ENCODE results near the gene XPO4. TPM values are rescaled to one million over a fixed set of nuclear protein-coding genes. Genes with fewer than 3 reads are reported as not detected.

XPO4 gene
- total RNA-seq, 3 donors from 2014 or later (not counting 1 experiment from before 2014, with no cell fraction given) = 11.7 to 19.8 (median 19.7) TPM

GRCh38 chr13:20833900-20834679, 68.5 kb downstream of the XPO4 start:
- 96% methylated on average over 7 of the region's 7 CpGs for WGBS (ENCODE audit: insufficient coverage)
- no peaks in the 10 kb centered on the region for H3K9me3 Mint-ChIP-seq
- no peaks in the 10 kb centered on the region for H3K27me3 Mint-ChIP-seq (ENCODE audit: low read depth in 2 of 2)
- Histone ChIP-seq H3K4me3 (ENCODE audit: low read length) (no peak overlapping the region), H3K27ac (ENCODE audit: low read length) (no peak overlapping the region), H3K4me1 (ENCODE audit: control insufficient read depth, insufficient read depth, low read length) (no peaks in the 10 kb centered on the region), H3K36me3 (ENCODE audit: control insufficient read depth, insufficient read depth, low read length) (peaks cover 15% of the 10 kb centered on the region), H3K9me3 (ENCODE audit: control insufficient read depth, insufficient read depth, low read length) (no peaks in the 10 kb centered on the region), H3K27me3 (ENCODE audit: control insufficient read depth, insufficient read depth, low read length) (no peaks in the 10 kb centered on the region)
- no peak for TF ChIP-seq CTCF (IDR thresholded peaks at IDR 0.05)
- H3K36me3 Mint-ChIP-seq = no peaks in the 10 kb centered on the region
- H3K27ac Mint-ChIP-seq = no peak overlapping the region
- ATAC-seq (no peak), DNase-seq (no peak)
- intact Hi-C loops (cut with micrococcal nuclease) = no loop called here
- peaks cover 0 to 11% of the 10 kb centered on the region in 2 donors for H3K4me1 Mint-ChIP-seq
- H3K4me3 Mint-ChIP-seq = no peak overlapping the region

GRCh38 chr13:20832861-20833260, 69.7 kb downstream of the XPO4 start:
- Mint-ChIP-seq H3K27ac (no peak overlapping the region), H3K9me3 (no peaks in the 10 kb centered on the region), H3K27me3 (ENCODE audit: low read depth in 2 of 2) (no peaks in the 10 kb centered on the region), H3K4me3 (no peak overlapping the region), H3K4me1 (peaks cover 8 to 18% of the 10 kb centered on the region in 2 donors), H3K36me3 (no peaks in the 10 kb centered on the region)
- intact Hi-C loops (cut with micrococcal nuclease) = no loop called here
- Histone ChIP-seq H3K27ac (ENCODE audit: low read length) (no peak overlapping the region), H3K9me3 (ENCODE audit: control insufficient read depth, insufficient read depth, low read length) (no peaks in the 10 kb centered on the region), H3K4me3 (ENCODE audit: low read length) (no peak overlapping the region), H3K36me3 (ENCODE audit: control insufficient read depth, insufficient read depth, low read length) (peaks cover 11% of the 10 kb centered on the region), H3K4me1 (ENCODE audit: control insufficient read depth, insufficient read depth, low read length) (no peaks in the 10 kb centered on the region), H3K27me3 (ENCODE audit: control insufficient read depth, insufficient read depth, low read length) (no peaks in the 10 kb centered on the region)
- ATAC-seq = no peak
- WGBS (ENCODE audit: insufficient coverage) = no CpG with 5 or more reads among the region's 3 CpGs
- no peak for TF ChIP-seq CTCF (IDR thresholded peaks at IDR 0.05)
- DNase-seq = no peak

GRCh38 chr13:20831933-20832332, 70.6 kb downstream of the XPO4 start:
- ATAC-seq (no peak), DNase-seq (no peak)
- Mint-ChIP-seq H3K9me3 (no peaks in the 10 kb centered on the region), H3K27me3 (ENCODE audit: low read depth in 2 of 2) (no peaks in the 10 kb centered on the region), H3K27ac (no peak overlapping the region), H3K4me3 (no peak overlapping the region), H3K4me1 (peaks cover 8 to 18% of the 10 kb centered on the region in 2 donors), H3K36me3 (no peaks in the 10 kb centered on the region)
- WGBS (ENCODE audit: insufficient coverage) = 88% methylated on average over 1 of the region's 3 CpGs
- Histone ChIP-seq H3K9me3 (ENCODE audit: control insufficient read depth, insufficient read depth, low read length) (no peaks in the 10 kb centered on the region), H3K27ac (ENCODE audit: low read length) (no peak overlapping the region), H3K4me1 (ENCODE audit: control insufficient read depth, insufficient read depth, low read length) (no peaks in the 10 kb centered on the region), H3K4me3 (ENCODE audit: low read length) (no peak overlapping the region), H3K36me3 (ENCODE audit: control insufficient read depth, insufficient read depth, low read length) (peaks cover 7% of the 10 kb centered on the region), H3K27me3 (ENCODE audit: control insufficient read depth, insufficient read depth, low read length) (no peaks in the 10 kb centered on the region)
- no peak for TF ChIP-seq CTCF (IDR thresholded peaks at IDR 0.05)
- intact Hi-C loops (cut with micrococcal nuclease) = no loop called here

- TF ChIP-seq CTCF (IDR thresholded peaks at IDR 0.05) = no peak
- H3K27ac Mint-ChIP-seq = no peak overlapping the region
Measured at GRCh38 chr13:20831254-20831653, 71.3 kb downstream of the XPO4 start.

More at GRCh38 chr13:20831254-20831653, 71.3 kb downstream of the XPO4 start:
- H3K9me3 ChIP-seq (ENCODE audit: control insufficient read depth, insufficient read depth, low read length) = no peaks in the 10 kb centered on the region
- no peak for ATAC-seq
- 100% methylated on average over 1 of the region's 2 CpGs for WGBS (ENCODE audit: insufficient coverage)
- DNase-seq = no peak
- intact Hi-C loops (cut with micrococcal nuclease) = no loop called here
- Mint-ChIP-seq H3K27me3 (ENCODE audit: low read depth in 2 of 2) (no peaks in the 10 kb centered on the region), H3K9me3 (no peaks in the 10 kb centered on the region), H3K4me1 (peaks cover 8 to 15% of the 10 kb centered on the region in 2 donors), H3K4me3 (no peak overlapping the region), H3K36me3 (no peaks in the 10 kb centered on the region)
- H3K27ac ChIP-seq (ENCODE audit: low read length) = no peak overlapping the region
- peaks cover 7% of the 10 kb centered on the region for H3K36me3 ChIP-seq (ENCODE audit: control insufficient read depth, insufficient read depth, low read length)
- no peaks in the 10 kb centered on the region for H3K4me1 ChIP-seq (ENCODE audit: control insufficient read depth, insufficient read depth, low read length)
- H3K4me3 ChIP-seq (ENCODE audit: low read length) = no peak overlapping the region
- no peaks in the 10 kb centered on the region for H3K27me3 ChIP-seq (ENCODE audit: control insufficient read depth, insufficient read depth, low read length)

All from natural killer cell (primary cell).